Osteoblast (primary cell): ENCODE results near the gene PP2D1. TPM values are rescaled to one million over a fixed set of nuclear protein-coding genes. Genes with fewer than 3 reads are reported as not detected.
"Not testable (repeated sequence)": the region's sequence is repeated elsewhere in the genome, so short reads cannot be mapped to it uniquely, and the experiment has no call there.

ENCODE experiments used
- DNase-seq: peaks from one replicate; pipeline ENCODE4 v3.0.0; 2011; ENCODE audit warnings: low spot score, mixed read lengths; ENCODE audit not compliant: insufficient read length; ENCODE audit errors: missing footprints
- H2AFZ ChIP-seq: 2 replicates; pipeline ENCODE4 v1.6.0; 2011; ENCODE audit warnings: mild to moderate bottlenecking, low read length
- H3K27ac ChIP-seq: 2 replicates; pipeline ENCODE4 v1.5.1; 2011; ENCODE audit warnings: mild to moderate bottlenecking, low read depth, low read length, moderate library complexity
- H3K27me3 ChIP-seq: 2 replicates; pipeline ENCODE4 v1.6.0; 2012; ENCODE audit warnings: mild to moderate bottlenecking, control low read depth, inconsistent platforms, low read length, moderate library complexity; ENCODE audit not compliant: insufficient read depth
- H3K36me3 ChIP-seq: 2 replicates; pipeline ENCODE4 v1.5.1; 2011; ENCODE audit warnings: mild to moderate bottlenecking, low read length, control low read depth, moderate library complexity; ENCODE audit not compliant: insufficient read depth
- H3K4me1 ChIP-seq: 2 replicates; pipeline ENCODE4 v1.5.1; 2011; ENCODE audit warnings: mild to moderate bottlenecking, low read length, control low read depth, moderate library complexity; ENCODE audit not compliant: insufficient read depth
- H3K4me2 ChIP-seq: 2 replicates; pipeline ENCODE4 v1.6.0; 2011; ENCODE audit warnings: mild to moderate bottlenecking, low read length; ENCODE audit not compliant: insufficient read depth
- H3K4me3 ChIP-seq: fragments of 200-600 bp; sonication (generic); 3 replicates; pipeline ENCODE4 v1.5.1; 2012; ENCODE audit warnings: mild to moderate bottlenecking, low read length, inconsistent platforms; ENCODE audit not compliant: insufficient read depth
- H3K79me2 ChIP-seq: 2 replicates; pipeline ENCODE4 v1.6.0; 2012; ENCODE audit warnings: mild to moderate bottlenecking, low read length, control low read depth, inconsistent platforms; ENCODE audit not compliant: insufficient read depth
- H3K9me3 ChIP-seq: 2 replicates; pipeline ENCODE4 v1.5.1; 2011; ENCODE audit warnings: low read depth, low read length, control low read depth
- H4K20me1 ChIP-seq: 2 replicates; pipeline ENCODE4 v1.6.0; 2012; ENCODE audit warnings: mild to moderate bottlenecking, low read length, control low read depth; ENCODE audit not compliant: insufficient read depth
- CTCF ChIP-seq: IDR thresholded peaks from 2 replicates; pipeline ENCODE4 v1.5.1; 2011; ENCODE audit warnings: mild to moderate bottlenecking, low read depth, low read length, moderate library complexity; ENCODE audit errors: extremely low read depth
- total RNA-seq: library from RNA; depleted of rRNA; stranded (reverse); fragments of >200 nt; gene quantifications from 2 replicates; pipeline ENCODE4 v1.2.3, GENCODE V29; 2012

The PP2D1 gene
- total RNA-seq, 1 donor: not detected

- no peaks in the 10 kb centered on the region for H3K4me1 ChIP-seq
- no peak overlapping the region for H2AFZ ChIP-seq
- no peak for DNase-seq
- no peak overlapping the region for H3K4me2 ChIP-seq
- no peaks in the 10 kb centered on the region for H3K36me3 ChIP-seq
- H3K27ac ChIP-seq: no peak overlapping the region
- no peak overlapping the region for H3K4me3 ChIP-seq
- no peaks in the 10 kb centered on the region for H4K20me1 ChIP-seq
- TF ChIP-seq CTCF: no peak
- no peaks in the 10 kb centered on the region for H3K27me3 ChIP-seq
- no peaks in the 10 kb centered on the region for H3K9me3 ChIP-seq
- H3K79me2 ChIP-seq: no peaks in the 10 kb centered on the region
These were observed 16.9 kb upstream of the PP2D1 start for GRCh38 chr3:20028905-20029331.

- Histone ChIP-seq H4K20me1 (no peaks in the 10 kb centered on the region), H3K9me3 (no peaks in the 10 kb centered on the region), H3K27ac (no peak overlapping the region), H3K4me3 (no peak overlapping the region), H3K4me1 (no peaks in the 10 kb centered on the region), H3K4me2 (no peak overlapping the region), H3K27me3 (no peaks in the 10 kb centered on the region), H3K79me2 (no peaks in the 10 kb centered on the region), H2AFZ (no peak overlapping the region), H3K36me3 (no peaks in the 10 kb centered on the region)
- TF ChIP-seq CTCF: no peak
- DNase-seq: no peak
These were observed 15.1 kb upstream of the PP2D1 start for GRCh38 chr3:20027136-20027535.

- Histone ChIP-seq H3K27ac (no peak overlapping the region), H3K9me3 (no peaks in the 10 kb centered on the region), H4K20me1 (no peaks in the 10 kb centered on the region), H3K4me2 (no peak overlapping the region), H3K36me3 (no peaks in the 10 kb centered on the region), H2AFZ (peak overlapping the region; percentile 26), H3K4me1 (no peaks in the 10 kb centered on the region), H3K27me3 (no peaks in the 10 kb centered on the region), H3K4me3 (no peak overlapping the region), H3K79me2 (no peaks in the 10 kb centered on the region)
- TF ChIP-seq CTCF: no peak
- DNase-seq: no peak
These were observed 11.8 kb upstream of the PP2D1 start for GRCh38 chr3:20023623-20024405.

GRCh38 chr3:20022954-20023622, 11.0 kb upstream of the PP2D1 start:
- Histone ChIP-seq H3K27ac (no peak overlapping the region), H3K4me1 (no peaks in the 10 kb centered on the region), H2AFZ (no peak overlapping the region), H4K20me1 (no peaks in the 10 kb centered on the region), H3K4me2 (no peak overlapping the region), H3K36me3 (no peaks in the 10 kb centered on the region), H3K4me3 (no peak overlapping the region), H3K79me2 (no peaks in the 10 kb centered on the region), H3K9me3 (no peaks in the 10 kb centered on the region), H3K27me3 (no peaks in the 10 kb centered on the region)
- no peak for TF ChIP-seq CTCF
- DNase-seq: peak; percentile 14

GRCh38 chr3:20016076-20016475, 4.0 kb upstream of the PP2D1 start:
- not testable (repeated sequence) for H3K4me1 ChIP-seq, H3K4me2 ChIP-seq, H4K20me1 ChIP-seq, H3K27ac ChIP-seq, H3K9me3 ChIP-seq, DNase-seq, H3K36me3 ChIP-seq, H3K4me3 ChIP-seq, H3K27me3 ChIP-seq, H3K79me2 ChIP-seq, H2AFZ ChIP-seq
